GM19455 (cell line): ENCODE results near the gene SERINC2.
"Not testable (repeated sequence)": the region's sequence is repeated elsewhere in the genome, so short reads cannot be mapped to it uniquely, and the experiment has no call there.

Experiments used
- ATAC-seq: cut with Tn5 transposase; IDR thresholded peaks from one replicate; pipeline ENCODE4 v1.9.1; 2021; ENCODE audit not compliant: unreplicated experiment

SERINC2 gene

DNA sequence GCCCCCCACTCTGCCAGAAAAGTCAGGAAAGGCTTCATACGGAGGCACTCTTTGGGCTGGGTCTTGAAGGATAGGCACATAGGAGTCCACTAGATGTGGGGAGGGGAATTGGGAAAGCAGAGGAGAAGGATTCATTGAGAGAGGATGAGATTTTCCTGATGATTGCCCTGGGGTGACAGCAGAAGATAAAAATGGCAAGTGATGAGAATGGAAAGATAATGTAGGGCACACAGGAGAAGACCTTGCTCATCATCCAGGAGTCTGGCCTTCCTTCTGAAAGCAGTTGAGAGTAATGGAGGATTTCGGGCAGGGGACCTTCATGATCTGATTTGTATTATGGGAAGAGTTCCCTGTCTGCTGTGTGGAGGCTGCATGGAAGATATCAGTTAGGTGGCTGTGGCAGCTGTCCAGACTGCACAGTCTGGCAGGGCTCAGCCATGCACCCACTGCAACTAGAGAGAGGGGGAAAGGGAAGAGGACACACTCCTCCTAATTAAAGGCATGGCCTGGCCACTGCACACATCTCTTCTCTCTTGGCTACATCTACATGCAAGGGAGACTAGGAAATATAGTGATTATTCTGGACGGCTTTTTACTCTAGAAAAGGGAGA, 30.5 kb upstream of the SERINC2 start:
- ATAC-seq, result no peak

DNA sequence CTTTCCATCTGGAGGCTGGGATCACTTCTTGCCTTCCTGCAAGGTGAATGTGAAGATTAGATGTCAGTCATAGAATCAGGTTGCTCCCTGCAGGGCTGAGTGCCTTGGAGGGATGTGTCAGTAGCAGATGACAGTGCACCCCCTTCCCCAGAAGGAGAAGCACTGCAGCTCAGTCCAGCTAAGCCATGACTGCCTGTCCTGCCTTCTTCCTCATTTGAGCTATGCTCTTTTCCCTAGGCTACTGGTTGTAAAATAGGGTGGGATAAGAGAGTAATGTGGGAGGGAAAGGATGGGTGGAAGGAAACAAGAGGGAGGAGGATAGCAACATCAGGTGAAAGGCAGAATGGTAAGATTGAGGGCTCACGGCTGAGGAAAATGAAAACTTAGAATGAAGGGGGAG, 29.0 kb upstream of the SERINC2 start:
- no peak for ATAC-seq

DNA sequence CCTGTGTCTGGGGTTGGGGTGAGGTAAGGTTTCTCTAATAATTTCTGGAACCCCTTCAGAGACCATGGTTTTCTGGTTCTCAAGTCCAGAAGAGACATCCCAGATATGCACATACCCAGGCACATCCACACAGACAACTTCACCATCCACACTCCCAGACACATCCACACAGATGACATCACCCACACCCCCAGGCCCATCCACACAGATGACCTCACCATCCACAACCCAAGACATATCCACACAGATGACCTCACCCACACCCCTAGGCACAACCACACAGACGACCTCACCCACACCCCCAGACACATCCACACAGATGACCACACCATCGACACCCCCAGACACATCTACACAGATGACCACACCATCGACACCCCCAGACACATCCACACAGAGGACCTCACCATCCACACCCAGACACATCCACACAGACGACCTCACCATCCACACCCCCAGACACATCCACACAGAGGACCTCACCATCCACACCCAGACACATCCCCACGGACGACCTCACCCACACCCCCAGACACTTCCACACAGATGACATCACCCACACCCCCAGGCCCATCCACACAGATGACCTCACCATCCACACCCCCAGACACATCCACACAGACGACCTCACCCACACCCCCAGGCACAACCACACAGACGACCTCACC, 26.3 kb upstream of the SERINC2 start:
- ATAC-seq, result not testable (repeated sequence)

GRCh38 chr1:31387612-31388011, 25.4 kb upstream of the SERINC2 start:
- no peak for ATAC-seq

DNA sequence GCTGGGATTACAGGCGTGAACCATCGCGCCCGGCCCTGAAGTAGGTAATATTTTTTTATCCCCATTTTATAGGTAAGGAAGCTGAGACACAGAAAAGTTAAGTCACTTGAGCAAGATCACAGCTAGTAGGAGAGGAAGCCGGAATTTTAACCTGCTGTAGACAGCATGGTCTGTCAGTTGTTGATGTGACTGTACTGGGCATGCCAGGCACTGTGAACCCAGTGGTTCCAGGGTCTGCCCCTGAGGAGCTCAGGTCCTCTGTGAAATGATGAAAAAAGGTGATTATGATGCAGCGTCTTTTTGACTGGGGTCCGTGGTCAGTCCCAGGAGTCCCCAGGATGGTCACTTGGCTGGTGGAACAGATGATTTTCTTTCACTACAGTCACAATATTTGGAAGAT, 23.4 kb upstream of the SERINC2 start:
- ATAC-seq, result no peak

DNA sequence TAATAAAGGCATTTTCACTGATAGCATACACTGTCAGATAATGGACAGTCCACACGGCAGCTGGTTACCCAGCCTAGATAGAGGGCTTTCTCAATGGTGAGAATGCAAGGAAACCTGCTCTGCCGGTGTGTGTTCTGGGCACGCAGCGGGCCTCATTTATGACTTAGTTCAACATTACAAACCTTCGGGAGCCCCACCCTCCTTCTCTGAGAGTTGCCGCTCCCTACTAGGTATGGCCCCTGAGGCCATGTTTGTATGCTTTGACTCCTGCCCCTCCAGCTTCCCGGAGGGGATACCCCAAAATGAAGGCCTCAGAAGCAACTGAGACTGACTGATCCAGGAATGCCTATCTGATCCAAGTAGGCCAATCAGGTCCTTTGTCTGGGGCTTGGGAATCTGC, 22.9 kb upstream of the SERINC2 start:
- no peak for ATAC-seq

- no peak for ATAC-seq
These were observed 19.6 kb upstream of the SERINC2 start for GRCh38 chr1:31393463-31393862.

DNA sequence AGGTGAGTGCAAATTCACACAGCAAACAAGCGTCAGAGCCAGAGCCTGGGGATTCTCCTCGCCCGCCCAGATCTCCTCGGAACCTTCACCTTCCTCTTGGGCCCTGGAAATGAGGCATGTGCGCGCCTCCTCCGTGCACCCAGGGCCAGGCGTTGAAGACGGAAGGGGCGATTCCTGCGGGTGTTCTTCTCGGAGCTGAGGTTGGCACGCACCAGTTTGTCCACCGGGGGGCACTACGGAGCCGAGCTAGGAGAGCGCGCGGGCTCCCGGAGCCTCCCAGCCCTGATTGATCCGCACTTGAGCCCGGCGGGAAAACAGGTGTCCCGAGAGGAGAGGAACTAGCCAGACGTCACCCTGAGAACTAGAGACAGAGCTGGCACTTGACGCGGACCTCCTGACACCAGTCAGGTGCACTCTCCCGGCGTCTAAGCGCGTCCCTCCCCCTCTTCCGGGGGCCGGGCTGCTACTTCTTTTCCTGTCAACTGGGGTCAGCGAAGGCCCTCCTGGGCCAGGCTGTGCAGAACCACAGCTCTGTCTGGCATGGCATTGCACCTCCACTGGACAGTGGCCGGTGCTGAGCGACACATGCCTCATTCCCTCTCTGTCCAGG, 18.3 kb upstream of the SERINC2 start:
- no peak for ATAC-seq

GRCh38 chr1:31396633-31397351, 16.2 kb upstream of the SERINC2 start:
- ATAC-seq, result no peak

DNA sequence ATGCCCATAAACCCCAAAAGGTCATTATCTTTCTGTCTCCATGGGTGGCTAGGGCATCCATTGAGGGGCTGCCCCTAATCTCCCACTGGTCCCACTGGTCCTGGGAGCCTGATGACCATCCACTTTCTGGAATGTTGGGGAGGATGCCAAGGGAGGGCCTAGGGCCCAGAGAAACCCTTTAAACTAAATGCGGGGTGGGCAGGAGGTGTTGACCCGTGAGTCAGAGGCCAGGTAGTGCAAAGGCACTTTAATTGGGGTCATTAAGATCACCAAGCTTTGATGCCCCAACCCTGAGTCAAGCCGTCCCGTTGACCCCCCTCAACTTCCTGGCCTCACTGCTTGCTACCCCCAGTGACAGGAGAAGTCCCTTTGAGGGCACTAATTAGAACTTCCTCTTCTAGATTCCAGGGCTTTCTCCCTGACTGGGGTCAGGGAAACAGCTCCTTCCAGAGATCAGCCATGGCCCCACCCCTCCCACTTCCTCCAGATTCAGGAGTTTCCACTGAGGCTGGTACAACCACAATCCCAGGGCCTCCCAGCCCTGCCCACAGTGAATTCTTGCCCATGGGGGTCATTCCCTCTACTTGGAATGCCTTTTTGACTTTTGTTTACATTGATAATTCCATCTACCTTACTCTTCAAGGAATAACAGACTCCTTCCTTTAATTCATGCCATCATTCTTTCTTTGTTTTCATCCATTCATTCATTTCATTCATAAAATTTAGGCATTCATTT, 15.5 kb upstream of the SERINC2 start:
- no peak for ATAC-seq

GRCh38 chr1:31398246-31398645, 14.8 kb upstream of the SERINC2 start:
- no peak for ATAC-seq

DNA sequence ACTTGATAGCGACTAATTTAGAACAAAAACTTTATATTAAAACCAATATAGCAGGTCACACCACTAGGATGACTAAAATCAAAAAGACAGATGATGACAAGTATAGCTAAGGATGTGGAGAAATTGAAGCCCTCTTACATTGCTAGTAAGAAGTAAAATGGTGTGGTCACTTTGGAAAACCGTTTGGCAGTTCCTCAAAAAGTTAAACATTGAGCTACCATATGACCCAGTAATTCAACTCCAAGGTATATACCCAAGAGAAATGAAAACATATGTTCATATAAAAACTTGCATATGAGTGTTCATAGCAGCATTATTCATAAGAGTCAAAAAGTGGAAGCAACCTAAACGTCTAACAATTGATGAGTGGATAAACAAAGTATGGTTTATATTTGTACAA, 13.0 kb upstream of the SERINC2 start:
- ATAC-seq, result no peak

- no peak for ATAC-seq
These were observed 12.6 kb upstream of the SERINC2 start for GRCh38 chr1:31400393-31400792.

- ATAC-seq, result no peak
These were observed 11.8 kb upstream of the SERINC2 start for GRCh38 chr1:31401241-31401640.

- ATAC-seq, result no peak
These were observed 7.3 kb upstream of the SERINC2 start for GRCh38 chr1:31405578-31406245.

DNA sequence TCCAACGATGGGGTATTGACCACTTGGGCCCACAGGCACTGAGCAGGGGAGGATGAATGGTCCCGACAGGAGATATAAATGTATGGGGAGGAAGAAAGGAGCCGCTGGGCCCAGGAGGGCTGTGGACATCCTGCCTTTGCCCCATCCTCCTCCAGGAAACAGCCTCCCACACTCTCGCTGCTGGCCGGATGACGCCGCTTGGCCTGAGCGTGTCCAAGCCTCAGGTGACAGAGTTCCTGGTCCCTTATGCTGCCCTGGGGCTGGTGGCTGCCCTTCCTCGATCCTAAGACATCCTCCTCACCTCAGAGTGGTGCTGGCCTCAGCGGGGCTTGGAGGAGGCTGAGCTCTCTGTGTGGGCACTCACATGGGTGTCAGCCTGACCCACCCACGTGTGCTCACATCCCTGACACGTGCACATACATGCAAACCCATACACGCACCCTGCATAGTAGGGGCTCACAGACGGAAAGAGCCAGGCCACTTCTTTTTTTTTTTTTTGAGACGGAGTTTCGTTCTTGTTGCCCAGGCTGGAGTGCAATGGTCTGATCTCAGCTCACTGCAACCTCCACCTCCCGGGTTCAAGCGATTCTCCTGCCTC, 5.9 kb upstream of the SERINC2 start:
- ATAC-seq, result no peak

DNA sequence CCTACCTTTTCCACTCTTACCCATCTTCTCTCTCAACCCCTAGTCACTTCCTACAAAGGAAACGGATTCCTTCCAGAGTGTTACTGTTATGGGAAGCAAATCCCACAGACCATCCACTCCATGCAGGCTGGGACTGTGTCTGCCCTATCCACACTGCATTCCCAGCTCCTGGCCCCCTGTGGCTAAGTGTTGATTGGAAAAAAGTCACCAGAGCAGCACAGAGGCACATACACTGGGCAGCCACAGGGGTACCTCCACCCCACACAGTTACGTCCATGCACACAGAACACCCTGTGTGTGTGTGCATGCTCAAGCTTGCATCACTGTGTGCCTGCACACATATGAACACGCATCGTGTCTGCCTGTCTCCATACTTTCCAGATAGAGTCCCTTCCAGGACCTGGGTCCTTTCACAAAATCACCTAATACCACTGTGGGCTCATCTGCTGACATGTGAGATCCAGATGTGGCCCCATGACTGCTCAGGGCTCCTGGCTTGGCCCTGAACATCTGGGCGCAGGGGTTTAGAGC, 4.2 kb upstream of the SERINC2 start:
- no peak for ATAC-seq

GRCh38 chr1:31409946-31410858, 2.8 kb upstream of the SERINC2 start:
- ATAC-seq, result no peak

DNA sequence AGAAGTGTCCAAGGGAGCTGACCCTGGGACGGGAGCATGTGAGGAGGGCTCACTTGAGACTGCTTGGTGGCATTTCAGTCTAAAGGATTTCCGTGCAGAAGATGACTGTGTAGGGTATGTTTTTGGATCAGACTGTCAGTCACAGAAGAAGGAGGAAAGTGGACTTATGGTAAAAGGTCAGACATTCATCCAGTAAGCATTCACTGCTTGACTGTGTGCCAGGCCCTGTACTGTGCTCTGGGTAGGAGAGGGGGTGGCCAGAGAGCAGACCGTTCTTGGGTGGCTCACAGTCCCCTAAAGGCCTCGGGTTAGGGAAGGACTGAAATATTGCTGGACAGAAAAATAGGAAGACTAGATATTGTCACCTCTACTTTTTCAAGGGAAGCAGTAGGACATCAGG, 2.1 kb upstream of the SERINC2 start:
- no peak for ATAC-seq
